Stimulated activated CD4-positive, alpha-beta T cell treated with anti-CD3 and anti-CD28 coated beads, Interleukin-4, amount 100 ng/mL, for 48 hours (primary cell): ENCODE measurements around the gene PRKAB1.

Source experiments
- DNase-seq, 2 donors: peaks; one replicate each; pipeline ENCODE4 v3.0.0-alpha.2; 2020; ENCODE audit warnings: low read depth in 2 of 2

Gene PRKAB1

GRCh38 chr12:119712721-119713120, 44.8 kb downstream of the PRKAB1 start:
- no peak for DNase-seq

GRCh38 chr12:119713551-119714031, 45.7 kb downstream of the PRKAB1 start:
- DNase-seq: no peak

- DNase-seq: no peak
Observed at GRCh38 chr12:119714614-119715267, 46.8 kb downstream of the PRKAB1 start.

GRCh38 chr12:119715268-119715620, 47.3 kb downstream of the PRKAB1 start:
- no peak for DNase-seq

- no peak for DNase-seq
Observed at GRCh38 chr12:119718141-119718540, 50.2 kb downstream of the PRKAB1 start.

- DNase-seq: no peak
Observed at GRCh38 chr12:119720349-119720748, 52.4 kb downstream of the PRKAB1 start.

- DNase-seq: no peak
Observed at GRCh38 chr12:119721306-119721705, 53.4 kb downstream of the PRKAB1 start.

GRCh38 chr12:119725523-119725922, 57.6 kb downstream of the PRKAB1 start:
- no peak for DNase-seq

GRCh38 chr12:119727600-119728443, 59.9 kb downstream of the PRKAB1 start:
- DNase-seq: no peak

- DNase-seq: no peak
Observed at GRCh38 chr12:119728444-119728745, 60.5 kb downstream of the PRKAB1 start.

GRCh38 chr12:119729871-119730270, 61.9 kb downstream of the PRKAB1 start:
- no peak for DNase-seq

GRCh38 chr12:119730381-119730780, 62.4 kb downstream of the PRKAB1 start:
- no peak for DNase-seq
